H54 (cell line): Measurements from ENCODE around the gene WWOX.

Experiments
- DNase-seq: peaks from one replicate; pipeline ENCODE4 v3.0.0; 2011; ENCODE audit warnings: low spot score, mixed read lengths; ENCODE audit not compliant: insufficient read length
- FAIRE-seq: peaks from 3 replicates; lab custom pipeline; 2011; peaks lifted over from hg19 to GRCh38; lab: Jason Lieb, UNC
- POLR2A ChIP-seq: IDR thresholded peaks from 2 replicates; pipeline ENCODE4 v1.6.1; 2011; ENCODE audit warnings: low read depth, mild to moderate bottlenecking, low read length

The WWOX gene

GRCh38 chr16:79064256-79064972 lies 965.0 kb downstream of the WWOX start:
- TF ChIP-seq POLR2A = no peak
- DNase-seq = no peak
- no peak for FAIRE-seq

- DNase-seq = no peak
- no peak for TF ChIP-seq POLR2A
Observed at GRCh38 chr16:79066561-79066960, 967.1 kb downstream of the WWOX start.

GRCh38 chr16:79067600-79067999 lies 968.1 kb downstream of the WWOX start:
- DNase-seq (no peak), FAIRE-seq (no peak)
- no peak for TF ChIP-seq POLR2A

More at GRCh38 chr16:79066561-79066960, 967.1 kb downstream of the WWOX start:
- FAIRE-seq = no peak

GRCh38 chr16:79069121-79069520 lies 969.7 kb downstream of the WWOX start:
- DNase-seq (no peak), FAIRE-seq (no peak)
- TF ChIP-seq POLR2A = no peak

- no peak for FAIRE-seq
- no peak for TF ChIP-seq POLR2A
Observed at GRCh38 chr16:79069633-79070032, 970.2 kb downstream of the WWOX start.

GRCh38 chr16:79071424-79071823 lies 972.0 kb downstream of the WWOX start:
- no peak for TF ChIP-seq POLR2A
- FAIRE-seq (no peak), DNase-seq (no peak)

More at GRCh38 chr16:79069633-79070032, 970.2 kb downstream of the WWOX start:
- DNase-seq = no peak

- FAIRE-seq = no peak
- TF ChIP-seq POLR2A = no peak
- DNase-seq = no peak
Observed at GRCh38 chr16:79072517-79072916, 973.1 kb downstream of the WWOX start.

GRCh38 chr16:79073566-79073965 lies 974.1 kb downstream of the WWOX start:
- TF ChIP-seq POLR2A = no peak
- FAIRE-seq (no peak), DNase-seq (no peak)

- TF ChIP-seq POLR2A = no peak
- no peak for FAIRE-seq
Observed at GRCh38 chr16:79074541-79074940, 975.1 kb downstream of the WWOX start.

GRCh38 chr16:79074951-79075350 lies 975.5 kb downstream of the WWOX start:
- DNase-seq (no peak), FAIRE-seq (no peak)
- no peak for TF ChIP-seq POLR2A

More at GRCh38 chr16:79074541-79074940, 975.1 kb downstream of the WWOX start:
- DNase-seq = no peak

GRCh38 chr16:79076047-79076767 lies 976.8 kb downstream of the WWOX start:
- no peak for TF ChIP-seq POLR2A
- FAIRE-seq (no peak), DNase-seq (no peak)

GRCh38 chr16:79077346-79077745 lies 977.9 kb downstream of the WWOX start:
- TF ChIP-seq POLR2A = no peak
- no peak for DNase-seq
- FAIRE-seq = no peak

- DNase-seq (no peak), FAIRE-seq (no peak)
- TF ChIP-seq POLR2A = no peak
Observed at GRCh38 chr16:79079656-79080420, 980.4 kb downstream of the WWOX start.

- DNase-seq (no peak), FAIRE-seq (no peak)
- no peak for TF ChIP-seq POLR2A
Observed at GRCh38 chr16:79081297-79082066, 982.0 kb downstream of the WWOX start.
